HG03469 (cell line): Measurements from ENCODE around the gene FIZ1.

Source experiments
- ATAC-seq: cut with Tn5 transposase; IDR thresholded peaks from one replicate; pipeline ENCODE4 v1.9.1; 2021; ENCODE audit warnings: mild to moderate bottlenecking, moderate library complexity, moderate number of reproducible peaks; ENCODE audit not compliant: unreplicated experiment

Gene FIZ1, protein sequence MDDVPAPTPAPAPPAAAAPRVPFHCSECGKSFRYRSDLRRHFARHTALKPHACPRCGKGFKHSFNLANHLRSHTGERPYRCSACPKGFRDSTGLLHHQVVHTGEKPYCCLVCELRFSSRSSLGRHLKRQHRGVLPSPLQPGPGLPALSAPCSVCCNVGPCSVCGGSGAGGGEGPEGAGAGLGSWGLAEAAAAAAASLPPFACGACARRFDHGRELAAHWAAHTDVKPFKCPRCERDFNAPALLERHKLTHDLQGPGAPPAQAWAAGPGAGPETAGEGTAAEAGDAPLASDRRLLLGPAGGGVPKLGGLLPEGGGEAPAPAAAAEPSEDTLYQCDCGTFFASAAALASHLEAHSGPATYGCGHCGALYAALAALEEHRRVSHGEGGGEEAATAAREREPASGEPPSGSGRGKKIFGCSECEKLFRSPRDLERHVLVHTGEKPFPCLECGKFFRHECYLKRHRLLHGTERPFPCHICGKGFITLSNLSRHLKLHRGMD

DNA sequence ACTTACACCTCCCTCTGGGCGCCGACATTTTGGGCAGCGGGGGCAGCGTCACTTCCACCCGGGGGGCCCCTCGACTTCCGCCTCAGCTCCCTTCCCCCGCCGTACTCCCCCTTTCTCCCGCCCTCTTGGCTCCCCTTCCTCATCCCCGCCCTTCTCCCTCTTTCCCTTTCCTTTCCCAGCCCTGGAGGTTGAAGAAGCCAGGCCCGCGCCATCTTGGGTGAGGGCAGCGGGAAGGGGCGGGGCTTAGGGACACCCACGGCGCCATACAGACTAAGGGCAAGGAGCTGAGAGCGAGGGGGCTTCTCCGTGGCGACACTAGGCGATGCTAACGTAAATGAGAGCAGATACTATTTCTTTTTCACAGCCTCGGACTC is at the start of gene FIZ1:
FIZ1 (minus strand) TSS at position 50 of the 374 bp plus-strand sequence. CDS start 1,652 bp downstream, outside the sequence.
- ATAC-seq: no peak

GRCh38 chr19:55648585-55649267 is 49.4 kb upstream of the FIZ1 start:
- ATAC-seq: no peak

- no peak for ATAC-seq
These were observed 48.6 kb upstream of the FIZ1 start, which contains the start of gene CCDC106 for GRCh38 chr19:55647732-55648584. CCDC106 (plus strand) TSS chr19:55648212; CDS start chr19:55649047, 835 bp downstream.

DNA sequence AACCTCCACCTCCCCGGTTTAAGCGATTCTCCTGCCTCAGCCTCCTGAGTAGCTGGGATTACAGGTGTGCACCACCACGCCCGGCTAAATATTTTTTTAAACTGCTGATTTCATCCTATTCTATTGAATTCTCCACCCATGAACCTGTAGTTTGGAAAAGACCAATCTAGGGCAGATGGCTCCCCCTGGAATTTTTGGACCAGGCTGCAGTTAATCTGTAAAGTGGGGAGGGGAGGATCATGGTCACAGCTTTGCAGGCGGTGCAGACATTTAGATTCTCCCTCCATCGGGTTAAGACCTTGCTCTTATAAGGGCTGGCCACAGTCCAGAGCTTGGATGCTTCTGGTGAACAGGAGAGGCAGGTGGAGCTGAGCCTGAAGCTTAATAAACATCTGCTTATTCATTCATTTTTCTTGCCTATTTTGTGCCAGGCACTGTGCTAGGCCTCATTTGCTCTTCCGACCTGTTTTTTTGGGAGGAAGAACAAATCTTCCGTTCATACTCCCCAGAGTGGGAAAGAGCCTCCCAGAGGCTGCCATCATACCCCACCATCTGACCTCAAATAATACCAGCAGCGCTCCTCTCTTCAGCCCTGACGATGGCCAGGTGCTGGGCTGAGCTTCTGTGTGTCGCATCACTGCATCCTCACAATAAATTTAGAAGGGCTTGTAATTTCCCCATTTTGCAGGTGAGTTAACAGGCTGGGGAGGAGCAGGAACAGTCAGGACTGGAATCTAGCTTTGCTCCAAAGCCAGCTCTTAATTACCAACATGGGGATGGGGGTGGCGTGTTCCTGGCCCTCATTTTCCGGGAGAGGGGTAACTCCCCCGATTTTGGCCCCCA is 47.8 kb upstream of the FIZ1 start:
- no peak for ATAC-seq

- no peak for ATAC-seq
These were observed 46.2 kb upstream of the FIZ1 start for GRCh38 chr19:55645512-55645881.

- ATAC-seq: no peak
These were observed 45.7 kb upstream of the FIZ1 start for GRCh38 chr19:55644842-55645511.

GRCh38 chr19:55644191-55644833 is 45.0 kb upstream of the FIZ1 start:
- ATAC-seq: no peak

- ATAC-seq: no peak
These were observed 44.5 kb upstream of the FIZ1 start for GRCh38 chr19:55643887-55644176.

- no peak for ATAC-seq
These were observed 43.9 kb upstream of the FIZ1 start, which contains the start of gene ZNF581 for GRCh38 chr19:55643003-55643886. ZNF581 (plus strand) TSS chr19:55643649; CDS start chr19:55644572, 923 bp downstream.

- no peak for ATAC-seq
These were observed 43.1 kb upstream of the FIZ1 start for GRCh38 chr19:55642153-55643002.

DNA sequence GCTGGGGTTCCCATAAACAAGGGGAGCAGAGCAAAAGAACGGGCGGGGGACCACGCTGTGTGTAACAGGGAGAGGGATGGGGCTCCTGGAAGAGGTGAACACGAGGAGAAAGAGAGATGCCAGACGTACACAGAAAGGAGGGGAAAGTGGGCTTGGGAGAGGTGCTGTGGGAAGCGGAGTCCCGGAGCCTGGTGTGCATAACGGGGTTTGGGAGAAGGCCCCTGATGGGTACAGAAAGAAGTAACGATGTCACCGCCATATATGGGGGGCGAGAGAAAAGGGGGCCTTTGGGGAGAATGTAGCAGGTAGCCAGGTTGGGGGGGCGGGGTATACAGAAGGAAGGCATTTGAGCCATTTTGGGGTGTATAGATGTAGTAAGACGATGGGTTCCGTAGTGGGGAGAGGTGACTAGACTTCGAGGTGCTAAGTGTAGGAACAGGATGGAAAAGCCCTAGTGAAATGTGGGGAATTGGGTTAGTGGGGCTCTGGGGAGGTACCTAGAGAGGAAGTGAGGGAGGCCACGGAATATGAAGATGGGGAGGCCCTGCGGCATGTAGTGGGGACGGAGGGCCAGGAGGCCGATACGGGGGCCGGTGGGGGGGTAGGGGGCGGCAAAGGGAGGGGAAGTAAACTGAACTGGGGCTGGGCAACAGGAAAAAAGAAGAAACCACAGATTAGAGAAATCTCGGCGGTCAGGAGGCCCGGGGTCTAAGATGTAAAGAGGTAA is 42.3 kb upstream of the FIZ1 start:
- no peak for ATAC-seq

GRCh38 chr19:55640577-55641425 is 41.5 kb upstream of the FIZ1 start, which contains the start of gene ZNF580:
ZNF580 (plus strand) TSS chr19:55641002; CDS start chr19:55642509, 1,507 bp downstream.
- no peak for ATAC-seq

DNA sequence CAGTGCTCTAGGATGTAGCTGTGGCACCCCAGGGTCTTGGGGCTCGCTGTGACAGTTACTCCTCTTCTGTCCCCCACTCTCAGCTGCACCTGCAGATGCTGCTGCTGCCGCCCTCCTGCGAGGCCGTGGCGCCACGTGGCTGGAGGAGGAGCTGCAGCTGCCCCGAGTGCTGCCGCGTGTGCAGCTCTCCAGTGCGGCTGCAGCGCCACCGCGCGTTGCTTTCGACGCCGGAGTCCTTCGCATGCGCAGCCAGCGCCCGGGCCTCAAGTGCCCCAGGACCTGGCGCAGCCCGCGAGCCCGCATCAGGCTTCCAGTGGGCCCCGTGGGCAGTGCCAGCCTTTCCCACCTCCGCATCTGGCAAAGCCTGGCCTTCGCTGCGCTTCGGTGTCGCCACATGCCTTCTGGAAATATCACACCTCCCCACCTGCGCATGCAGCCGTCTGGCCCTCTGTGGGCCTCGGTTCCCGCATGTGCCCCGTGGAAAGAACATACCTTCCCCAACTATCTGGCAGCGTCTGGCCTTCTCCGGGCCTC is 40.8 kb upstream of the FIZ1 start:
- no peak for ATAC-seq

GRCh38 chr19:55638864-55639359 is 39.6 kb upstream of the FIZ1 start:
- no peak for ATAC-seq

GRCh38 chr19:55637534-55637933 is 38.2 kb upstream of the FIZ1 start:
- ATAC-seq: no peak
